ENCODE measurements around the gene RGS11. TPM values are rescaled to one million over a fixed set of nuclear protein-coding genes. Genes with fewer than 3 reads are reported as not detected.
A peak's percentile ranks its signal among the peaks of the same experiment; 100 is the strongest.

Gene RGS11
- total RNA-seq, 1 donor from 2014 or later = 16.4 TPM

- H3K27ac ChIP-seq (replicated peaks) = no peak overlapping the region
- no peak for TF ChIP-seq CTCF (IDR thresholded peaks at IDR 0.05; ENCODE audit: borderline replicate concordance)
- intact Hi-C loops (cut with micrococcal nuclease) = no loop called here
- peaks cover 36% of the 10 kb centered on the region for H3K36me3 ChIP-seq
- peaks cover 21% of the 10 kb centered on the region for H3K4me1 ChIP-seq
- H3K27me3 ChIP-seq (ENCODE audit: low read depth) = no peaks in the 10 kb centered on the region
- H3K9me3 ChIP-seq (replicated peaks) = no peaks in the 10 kb centered on the region
- DNase-seq = no peak
- no peak overlapping the region for H3K4me3 ChIP-seq
Observed at GRCh38 chr16:249431-249830, 26.3 kb downstream of the RGS11 start.

GRCh38 chr16:247027-247426 lies 28.7 kb downstream of the RGS11 start:
- Histone ChIP-seq H3K4me1 (peaks cover 23% of the 10 kb centered on the region), H3K36me3 (peaks cover 26% of the 10 kb centered on the region), H3K27ac (replicated peaks) (no peak overlapping the region), H3K27me3 (ENCODE audit: low read depth) (no peaks in the 10 kb centered on the region), H3K4me3 (no peak overlapping the region), H3K9me3 (replicated peaks) (no peaks in the 10 kb centered on the region)
- TF ChIP-seq CTCF (IDR thresholded peaks at IDR 0.05; ENCODE audit: borderline replicate concordance) = no peak
- no peak for DNase-seq
- intact Hi-C loops (cut with micrococcal nuclease) = no loop called here

GRCh38 chr16:245105-245504 lies 30.6 kb downstream of the RGS11 start:
- intact Hi-C loops (cut with micrococcal nuclease) = no loop called here
- Histone ChIP-seq H3K27ac (replicated peaks) (no peak overlapping the region), H3K9me3 (replicated peaks) (no peaks in the 10 kb centered on the region), H3K4me1 (peaks cover 39% of the 10 kb centered on the region), H3K36me3 (peaks cover 16% of the 10 kb centered on the region), H3K27me3 (ENCODE audit: low read depth) (no peaks in the 10 kb centered on the region), H3K4me3 (no peak overlapping the region)
- DNase-seq = no peak
- TF ChIP-seq CTCF (IDR thresholded peaks at IDR 0.05; ENCODE audit: borderline replicate concordance) = no peak

GRCh38 chr16:243348-243747 lies 32.4 kb downstream of the RGS11 start:
- TF ChIP-seq CTCF (IDR thresholded peaks at IDR 0.05; ENCODE audit: borderline replicate concordance) = no peak
- Histone ChIP-seq H3K9me3 (replicated peaks) (no peaks in the 10 kb centered on the region), H3K4me1 (peaks cover 50% of the 10 kb centered on the region), H3K4me3 (no peak overlapping the region), H3K27ac (replicated peaks) (peak overlapping the region; percentile 17), H3K36me3 (no peaks in the 10 kb centered on the region), H3K27me3 (ENCODE audit: low read depth) (no peaks in the 10 kb centered on the region)
- DNase-seq = no peak
- intact Hi-C loops (cut with micrococcal nuclease) = no loop called here

- Histone ChIP-seq H3K27me3 (ENCODE audit: low read depth) (no peaks in the 10 kb centered on the region), H3K36me3 (no peaks in the 10 kb centered on the region), H3K9me3 (replicated peaks) (no peaks in the 10 kb centered on the region), H3K4me1 (peaks cover 50% of the 10 kb centered on the region), H3K4me3 (no peak overlapping the region), H3K27ac (replicated peaks) (peak overlapping the region; percentile 73)
- intact Hi-C loops (cut with micrococcal nuclease) = no loop called here
- TF ChIP-seq CTCF (IDR thresholded peaks at IDR 0.05; ENCODE audit: borderline replicate concordance) = no peak
- no peak for DNase-seq
Observed at GRCh38 chr16:242281-242680, 33.5 kb downstream of the RGS11 start.

- TF ChIP-seq CTCF (IDR thresholded peaks at IDR 0.05; ENCODE audit: borderline replicate concordance) = no peak
- H3K27me3 ChIP-seq (ENCODE audit: low read depth) = no peaks in the 10 kb centered on the region
- H3K36me3 ChIP-seq = no peaks in the 10 kb centered on the region
- H3K27ac ChIP-seq (replicated peaks) = peak overlapping the region; percentile 73
- intact Hi-C loops (cut with micrococcal nuclease) = no loop called here
- no peak for DNase-seq
- no peaks in the 10 kb centered on the region for H3K9me3 ChIP-seq (replicated peaks)
- H3K4me1 ChIP-seq = peaks cover 59% of the 10 kb centered on the region
- no peak overlapping the region for H3K4me3 ChIP-seq
Observed at GRCh38 chr16:240559-240958, 35.2 kb downstream of the RGS11 start.

All from left ventricle myocardium inferior (tissue), 1 donor.